HepG2 (cell line): ENCODE data around the gene RNASE13. TPM values are rescaled to one million over a fixed set of nuclear protein-coding genes. Genes with fewer than 3 reads are reported as not detected.

Experiments used
- BCLAF1 ChIP-seq: fragments of 450-650 bp; IDR thresholded peaks from 2 replicates; pipeline ENCODE4 v1.6.1; 2017; ENCODE audit warnings: mild to moderate bottlenecking
- CC2D1A ChIP-seq: sonication (generic); formaldehyde crosslinking; IDR thresholded peaks from 2 replicates; pipeline ENCODE4 v1.8.1; 2023; ENCODE audit warnings: mild to moderate bottlenecking, missing genetic modification reagents
- DZIP1 ChIP-seq: sonication (generic); formaldehyde crosslinking; IDR thresholded peaks from 2 replicates; pipeline ENCODE4 v1.5.0; 2020; ENCODE audit warnings: mild to moderate bottlenecking, missing genetic modification reagents
- IRF9 ChIP-seq: sonication (generic); formaldehyde crosslinking; IDR thresholded peaks from 2 replicates; pipeline ENCODE4 v1.8.0; 2022; ENCODE audit warnings: missing genetic modification reagents, mild to moderate bottlenecking, borderline replicate concordance
- MTA3 ChIP-seq: sonication (generic); formaldehyde crosslinking; IDR thresholded peaks from 2 replicates; pipeline ENCODE4 v1.4.0; 2020; ENCODE audit warnings: missing genetic modification reagents
- MZF1 ChIP-seq: sonication (generic); formaldehyde crosslinking; IDR thresholded peaks from 2 replicates; pipeline ENCODE4 v1.8.1; 2023; ENCODE audit warnings: mild to moderate bottlenecking, missing genetic modification reagents, borderline replicate concordance
- NCOA5 ChIP-seq: sonication (generic); formaldehyde crosslinking; IDR thresholded peaks from 2 replicates; pipeline ENCODE4 v1.4.0; 2020; ENCODE audit warnings: missing genetic modification reagents
- PTBP1 ChIP-seq: fragments of 200-400 bp; formaldehyde crosslinking; IDR thresholded peaks from 2 replicates; pipeline ENCODE4 v1.6.1; 2018; ENCODE audit warnings: low read length, low read depth; ENCODE audit not compliant: poor library complexity, severe bottlenecking
- SALL2 ChIP-seq: sonication (generic); formaldehyde crosslinking; IDR thresholded peaks from 2 replicates; pipeline ENCODE4 v1.8.1; 2023; ENCODE audit warnings: mild to moderate bottlenecking, missing genetic modification reagents, inconsistent platforms
- TP53 ChIP-seq: sonication (generic); formaldehyde crosslinking; conservative IDR thresholded peaks from 2 replicates; pipeline ENCODE4 v1.4.0; 2020; ENCODE audit warnings: missing genetic modification reagents
- ZFYVE20 ChIP-seq: sonication (generic); formaldehyde crosslinking; IDR thresholded peaks from 2 replicates; pipeline ENCODE4 v1.8.0; 2023; ENCODE audit warnings: low read depth, mild to moderate bottlenecking, moderate library complexity, missing genetic modification reagents, borderline replicate concordance
- ZNF160 ChIP-seq: sonication (generic); formaldehyde crosslinking; IDR thresholded peaks from 2 replicates; pipeline ENCODE4 v1.8.0; 2022; ENCODE audit warnings: mild to moderate bottlenecking, inconsistent platforms, missing genetic modification reagents
- ZNF337 ChIP-seq: sonication (generic); formaldehyde crosslinking; IDR thresholded peaks from 2 replicates; pipeline ENCODE4 v1.5.1; 2020; ENCODE audit warnings: missing genetic modification reagents, low read depth, mild to moderate bottlenecking, borderline replicate concordance
- ZNF33B ChIP-seq: sonication (generic); formaldehyde crosslinking; IDR thresholded peaks from 2 replicates; pipeline ENCODE4 v1.5.1; 2020; ENCODE audit warnings: mild to moderate bottlenecking, missing genetic modification reagents
- ZNF484 ChIP-seq: sonication (generic); formaldehyde crosslinking; IDR thresholded peaks from 2 replicates; pipeline ENCODE4 v1.5.1; 2020; ENCODE audit warnings: mild to moderate bottlenecking, low read depth, missing genetic modification reagents, borderline replicate concordance
- ZNF496 ChIP-seq: sonication (generic); formaldehyde crosslinking; IDR thresholded peaks from 2 replicates; pipeline ENCODE4 v1.8.1; 2023; ENCODE audit warnings: mild to moderate bottlenecking, moderate library complexity, missing genetic modification reagents; ENCODE audit not compliant: insufficient replicate concordance
- ZNF501 ChIP-seq: sonication (generic); formaldehyde crosslinking; IDR thresholded peaks from 2 replicates; pipeline ENCODE4 v1.5.1; 2020; ENCODE audit warnings: mild to moderate bottlenecking, moderate library complexity, missing genetic modification reagents
- ZNF510 ChIP-seq: sonication (generic); formaldehyde crosslinking; IDR thresholded peaks from 2 replicates; pipeline ENCODE4 v1.4.0; 2020; ENCODE audit warnings: low read depth, mild to moderate bottlenecking, missing genetic modification reagents
- ZNF562 ChIP-seq: sonication (generic); formaldehyde crosslinking; IDR thresholded peaks from 2 replicates; pipeline ENCODE4 v1.8.0; 2022; ENCODE audit warnings: missing genetic modification reagents, borderline replicate concordance
- ZNF761 ChIP-seq: sonication (generic); formaldehyde crosslinking; conservative IDR thresholded peaks from 2 replicates; pipeline ENCODE4 v1.4.0; 2020; ENCODE audit warnings: mild to moderate bottlenecking, missing genetic modification reagents
- ZUFSP ChIP-seq: sonication (generic); formaldehyde crosslinking; IDR thresholded peaks from 2 replicates; pipeline ENCODE4 v1.9.0; 2021; ENCODE audit warnings: missing genetic modification reagents, mild to moderate bottlenecking, borderline replicate concordance
- polyA plus RNA-seq, 8 experiments: library from polyadenylated mRNA; depleted of rRNA in 3 of 8; stranded (reverse) in 7 of 8; unstranded in 1 of 8; fragments of >200 nt; fragmentation: Illumina TruSeq in 4 of 8; extraction: Trizol in 4 of 8; gene quantifications; 2 replicates each; pipeline versions ENCODE4 v1.2.1 to v1.2.3, GENCODE V29; 2011 to 2016; ENCODE audit warnings: low read depth in 4 of 8, missing spikeins in 1 of 8, mixed read lengths in 1 of 8; ENCODE audit not compliant: insufficient read depth in 1 of 8
- total RNA-seq, 5 experiments: library from RNA; depleted of rRNA; stranded (reverse); fragments of >200 nt; fragmentation: Illumina TruSeq; extraction: Trizol; gene quantifications; 2 replicates each; pipeline ENCODE4 v1.2.3, GENCODE V29; 2016; ENCODE audit warnings: low read depth in 1 of 5

RNASE13 gene
- total and polyA plus RNA-seq, 2 of the 13 experiments (the other 11 are each of a cell fraction or from before 2014, with no cell fraction given) = 1.0 TPM; not detected in 1

- TF ChIP-seq CC2D1A (CRISPR knock-in tag) (no peak), ZNF562 (no peak), ZFYVE20 (CRISPR knock-in tag) (no peak), ZNF33B (CRISPR knock-in tag) (no peak), PTBP1 (no peak), DZIP1 (no peak), ZUFSP (CRISPR knock-in tag) (no peak), ZNF337 (no peak), ZNF510 (CRISPR knock-in tag) (no peak), ZNF761 (CRISPR knock-in tag) (no peak), ZNF501 (CRISPR knock-in tag) (no peak), ZNF160 (CRISPR knock-in tag) (no peak), MZF1 (no peak), ZNF484 (CRISPR knock-in tag) (no peak), TP53 (no peak), NCOA5 (CRISPR knock-in tag) (no peak), IRF9 (CRISPR knock-in tag) (no peak), SALL2 (CRISPR knock-in tag) (no peak), MTA3 (CRISPR knock-in tag) (no peak), ZNF496 (CRISPR knock-in tag) (no peak), BCLAF1 (no peak)
Observed at GRCh38 chr14:21014761-21015190, 19.8 kb downstream of the RNASE13 start (continued).
